Stimulated activated CD4-positive, alpha-beta T cell treated with anti-CD3 and anti-CD28 coated beads, Interleukin-15, amount 100 ng/mL, for 24 hours (primary cell): Measurements from ENCODE around the gene INKA2.

Experiments used
- DNase-seq: peaks from one replicate; pipeline ENCODE4 v3.0.0-alpha.2; 2020

Gene INKA2

DNA sequence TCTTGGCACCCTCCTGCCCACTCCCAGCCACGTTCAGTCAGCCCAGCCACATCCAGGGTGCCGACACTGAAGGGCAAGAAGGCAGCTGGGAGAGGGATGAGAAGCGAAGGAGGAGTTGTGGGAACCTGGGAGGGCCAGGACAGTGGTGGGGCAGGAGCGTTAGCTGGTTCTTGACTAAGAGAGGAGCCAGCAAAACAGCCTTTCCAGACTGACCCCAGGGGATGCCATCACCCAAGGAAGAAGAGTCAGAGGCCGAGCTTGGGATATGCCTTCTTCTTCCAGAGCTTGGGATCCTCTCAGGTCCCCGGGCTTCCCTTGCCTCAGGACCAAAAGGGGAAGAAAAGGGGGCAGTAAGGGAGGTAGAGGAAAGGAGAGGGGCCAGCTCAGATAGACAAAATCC lies 7.2 kb downstream of the INKA2 start:
- no peak for DNase-seq

DNA sequence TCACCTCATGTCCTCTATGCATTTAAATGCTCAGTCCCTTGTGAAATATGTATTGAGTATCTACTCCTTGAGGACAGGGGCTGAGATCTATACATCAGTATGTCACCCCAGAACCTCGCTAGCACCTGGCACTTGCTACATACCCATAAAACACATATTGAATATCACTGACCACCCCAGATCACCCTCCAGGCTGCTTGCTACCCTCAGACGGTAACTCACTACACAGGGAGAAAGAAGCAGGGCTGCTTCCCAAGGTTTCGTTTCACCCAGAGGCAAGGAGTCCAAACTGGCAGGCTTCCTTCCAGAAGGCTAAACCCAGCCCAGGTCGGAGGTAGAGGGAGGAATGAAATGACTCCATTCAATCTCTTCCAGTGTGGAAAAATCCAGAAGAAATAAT lies 8.5 kb downstream of the INKA2 start:
- no peak for DNase-seq

GRCh38 chr1:111729946-111730681 lies 9.1 kb downstream of the INKA2 start:
- no peak for DNase-seq

DNA sequence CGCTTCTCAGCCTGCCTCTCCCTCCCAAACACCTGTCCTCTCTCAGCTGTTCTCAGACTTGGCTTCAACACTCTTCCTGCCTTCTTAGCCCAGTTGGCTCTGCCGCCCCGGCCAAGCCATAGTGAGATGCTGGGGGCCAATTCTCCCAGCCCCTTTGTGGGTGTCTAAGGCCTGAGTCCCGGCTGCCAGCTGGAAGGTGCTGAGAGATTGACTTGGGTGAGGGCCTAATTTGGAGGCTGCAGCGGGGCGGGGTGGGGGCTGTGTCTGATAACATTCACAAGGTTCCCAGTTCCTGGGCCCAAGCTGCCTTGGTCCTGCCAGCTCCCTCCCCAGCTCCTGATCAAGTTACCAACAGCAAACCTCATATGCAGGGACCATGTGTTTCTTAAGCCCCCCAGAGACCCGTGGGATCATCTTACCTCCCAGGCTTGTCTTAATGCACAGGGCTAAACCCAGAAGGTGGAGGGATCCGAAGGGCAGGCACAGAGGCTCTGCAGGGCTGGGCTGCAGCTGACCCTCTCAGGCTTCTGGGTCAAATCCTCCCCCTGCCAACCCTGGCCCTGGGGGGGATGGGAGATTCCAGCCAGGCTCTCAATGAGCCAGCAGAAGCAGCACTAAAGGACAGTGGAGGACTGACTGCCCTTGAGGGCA lies 9.8 kb downstream of the INKA2 start:
- no peak for DNase-seq

DNA sequence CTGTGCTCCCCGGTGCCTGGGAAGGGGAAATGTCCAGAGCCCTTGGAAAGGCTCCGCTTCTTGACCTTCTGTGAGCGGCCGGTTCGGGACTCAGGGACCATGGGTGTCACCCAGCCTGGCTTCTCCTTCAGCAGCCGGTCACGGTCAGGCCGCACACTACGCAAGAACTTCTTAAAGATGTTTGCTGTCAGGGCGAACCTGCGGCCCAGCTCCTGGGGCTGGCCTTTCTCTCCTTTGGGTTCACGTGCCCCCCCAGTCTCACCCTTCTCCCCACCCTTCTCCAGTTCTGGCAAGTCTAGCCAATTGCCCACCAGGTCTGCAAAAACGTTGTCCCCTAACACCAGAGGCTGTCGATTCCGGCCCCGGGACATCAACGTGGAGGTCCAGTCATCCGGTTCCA lies 12.1 kb downstream of the INKA2 start:
- DNase-seq = no peak

DNA sequence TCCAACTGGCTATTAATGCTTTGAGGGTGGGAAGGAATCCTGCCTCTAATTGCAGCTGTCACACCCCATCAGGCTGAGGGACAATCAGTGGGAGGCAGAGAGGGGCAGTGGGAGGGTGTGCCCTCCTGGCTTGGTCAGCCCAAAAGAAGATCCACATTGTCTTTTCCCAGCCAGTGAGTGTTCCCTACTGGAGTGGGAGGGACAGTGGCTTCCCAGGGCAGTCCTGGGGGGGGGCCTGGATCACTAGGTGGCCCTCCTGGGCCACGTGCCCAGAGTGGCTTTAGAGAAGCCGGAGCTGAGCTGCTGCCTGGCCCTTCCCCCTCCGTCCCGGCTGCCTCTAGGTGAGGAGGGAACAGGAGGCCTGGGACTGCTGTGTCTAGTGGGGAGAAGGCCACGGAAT lies 14.0 kb downstream of the INKA2 start:
- DNase-seq = no peak

GRCh38 chr1:111723871-111724270 lies 15.3 kb downstream of the INKA2 start:
- DNase-seq = no peak

GRCh38 chr1:111723091-111723806 lies 15.9 kb downstream of the INKA2 start:
- no peak for DNase-seq

DNA sequence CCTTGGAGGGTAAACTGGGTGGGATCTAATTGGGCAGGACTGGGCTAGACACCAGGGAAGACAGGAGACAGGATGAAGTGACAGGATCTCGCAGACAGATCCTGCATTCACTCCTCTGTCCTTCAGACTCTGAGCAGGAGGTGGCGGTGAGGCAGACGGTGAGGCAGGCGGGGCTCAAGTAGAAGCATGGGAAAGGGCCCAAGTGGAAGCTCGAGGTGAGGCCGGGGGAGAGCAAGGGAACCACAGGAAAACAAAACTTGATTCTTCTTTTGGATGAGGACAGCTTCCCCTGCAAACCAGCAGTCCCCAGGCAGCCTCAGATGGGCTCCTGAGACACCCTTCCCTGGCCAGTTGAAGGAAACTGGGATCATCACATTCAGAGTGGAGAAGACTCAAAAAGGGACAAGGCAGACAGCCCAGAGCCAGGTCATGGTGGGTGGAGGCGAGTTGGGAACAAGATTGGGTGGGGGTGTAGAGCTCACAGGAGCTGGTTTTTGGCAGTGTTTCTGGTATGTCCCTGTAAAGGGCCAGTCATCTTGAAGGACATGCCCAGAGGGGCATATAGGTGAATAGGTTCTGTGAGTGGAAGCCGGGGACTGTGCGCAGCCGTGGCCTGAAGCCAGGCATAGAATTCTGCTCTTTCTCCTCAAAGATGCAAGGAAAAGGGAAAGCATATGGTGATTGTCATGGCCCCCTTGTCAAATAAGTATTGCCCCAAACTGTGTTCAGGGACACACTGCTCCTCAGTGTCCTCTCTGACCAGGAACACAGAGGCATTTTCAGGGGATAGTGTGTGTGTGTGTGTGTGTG lies 18.0 kb downstream of the INKA2 start:
- DNase-seq = no peak

GRCh38 chr1:111720274-111720976 lies 18.8 kb downstream of the INKA2 start:
- no peak for DNase-seq

DNA sequence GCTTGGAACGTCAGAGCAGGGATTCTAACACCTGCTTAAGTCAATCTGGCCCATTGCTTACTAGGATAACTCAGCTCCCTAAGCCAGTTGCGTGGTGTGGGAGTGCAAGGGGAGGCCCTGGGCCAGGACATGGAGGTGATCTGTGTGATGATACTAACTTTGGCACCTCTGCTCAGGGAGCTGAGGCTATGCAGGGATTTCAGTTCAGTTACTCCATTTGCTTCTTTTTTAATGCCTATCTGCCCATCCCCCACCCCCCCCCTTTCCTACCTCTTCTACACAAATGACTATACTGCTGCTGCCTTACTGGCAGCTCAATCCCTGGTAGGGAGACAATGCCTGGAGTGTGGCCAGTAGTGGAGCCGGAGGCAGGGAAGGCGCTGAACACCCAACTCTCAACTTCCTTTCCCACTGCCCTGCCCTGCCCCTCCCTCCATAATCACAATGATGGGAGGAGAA lies 19.5 kb downstream of the INKA2 start:
- DNase-seq = no peak

DNA sequence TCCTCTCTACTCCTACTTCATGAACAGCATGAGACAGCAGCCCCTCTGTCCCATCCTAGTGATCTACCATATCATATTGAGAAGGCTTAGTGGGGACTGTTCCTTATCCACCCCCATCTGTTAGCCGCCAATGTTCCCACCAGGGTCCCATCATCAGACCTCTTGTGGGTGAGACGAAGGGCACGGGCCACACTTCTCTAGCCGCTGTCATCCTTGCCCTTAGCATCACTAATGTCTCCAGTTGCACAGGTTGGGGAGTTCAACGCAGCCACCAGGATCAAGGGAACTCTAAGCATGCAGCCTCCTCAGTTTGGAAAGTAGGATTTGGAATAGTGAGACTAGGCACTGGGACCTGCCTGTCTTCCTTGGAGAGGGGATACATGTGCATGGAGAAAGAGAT lies 20.1 kb downstream of the INKA2 start:
- no peak for DNase-seq

GRCh38 chr1:111717450-111717849 lies 21.7 kb downstream of the INKA2 start:
- DNase-seq = no peak

DNA sequence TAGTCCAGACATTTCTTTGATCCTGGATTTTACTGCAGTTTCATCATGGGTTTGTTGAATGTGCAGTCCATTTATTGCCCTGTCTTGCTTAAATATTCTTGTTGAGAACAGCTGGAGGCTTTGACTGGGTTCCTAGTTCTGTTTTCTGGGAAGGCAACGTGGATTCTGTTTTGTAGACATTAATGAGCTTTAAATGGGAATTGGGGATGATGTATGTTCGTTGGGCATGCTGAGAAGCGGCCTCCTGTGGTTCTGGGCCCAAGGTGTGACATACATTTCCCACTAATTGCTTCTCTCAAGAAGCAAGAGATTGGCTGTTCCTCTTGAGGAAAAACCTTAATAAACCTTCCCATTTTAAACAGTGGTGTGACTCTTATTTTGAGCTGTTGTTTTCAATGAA lies 22.9 kb downstream of the INKA2 start:
- no peak for DNase-seq

GRCh38 chr1:111709986-111710385 lies 29.2 kb downstream of the INKA2 start:
- DNase-seq = no peak

DNA sequence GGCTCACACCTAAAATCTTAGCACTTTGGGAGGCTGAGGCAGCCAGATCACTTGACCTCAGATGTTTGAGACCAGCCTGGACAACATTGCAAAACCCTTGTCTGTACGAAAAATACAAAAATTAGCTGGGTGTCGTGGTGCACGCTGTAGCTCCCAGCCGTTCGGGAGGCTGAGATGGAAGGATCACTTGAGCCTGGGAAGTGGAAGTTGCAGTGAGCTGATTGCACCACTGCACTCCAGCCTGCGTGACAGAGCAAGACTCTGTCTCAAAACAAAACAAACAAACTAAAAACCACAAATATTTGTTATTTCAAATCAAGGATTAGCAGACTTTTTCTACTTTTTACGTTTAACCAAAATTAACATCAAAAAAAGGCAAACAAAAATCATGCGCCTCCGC lies 31.3 kb downstream of the INKA2 start:
- no peak for DNase-seq

GRCh38 chr1:111706921-111707320 lies 32.3 kb downstream of the INKA2 start:
- DNase-seq = no peak

DNA sequence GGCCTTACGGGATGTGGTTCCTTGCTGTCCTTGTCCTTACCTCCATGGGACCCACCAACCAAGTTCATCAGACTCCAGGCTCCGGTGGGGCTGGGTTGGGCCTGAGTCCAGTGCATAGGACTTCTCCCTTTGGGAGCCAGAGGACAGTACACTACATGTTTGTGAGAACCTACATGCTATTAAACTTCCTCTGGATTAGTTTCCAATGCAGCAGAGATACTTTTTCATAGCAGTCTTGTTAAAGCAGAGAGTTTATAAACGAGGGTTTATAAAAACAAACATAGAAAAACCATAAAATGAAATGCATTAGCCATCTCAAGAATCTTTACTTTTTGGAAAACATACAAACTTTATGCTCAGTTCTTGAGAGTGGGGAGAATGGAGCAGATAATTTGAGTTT lies 33.4 kb downstream of the INKA2 start:
- DNase-seq = no peak

GRCh38 chr1:111704776-111705175 lies 34.4 kb downstream of the INKA2 start:
- DNase-seq = no peak

GRCh38 chr1:111704240-111704639 lies 35.0 kb downstream of the INKA2 start:
- no peak for DNase-seq

- DNase-seq = no peak
Observed at GRCh38 chr1:111702504-111703050, 36.6 kb downstream of the INKA2 start.

DNA sequence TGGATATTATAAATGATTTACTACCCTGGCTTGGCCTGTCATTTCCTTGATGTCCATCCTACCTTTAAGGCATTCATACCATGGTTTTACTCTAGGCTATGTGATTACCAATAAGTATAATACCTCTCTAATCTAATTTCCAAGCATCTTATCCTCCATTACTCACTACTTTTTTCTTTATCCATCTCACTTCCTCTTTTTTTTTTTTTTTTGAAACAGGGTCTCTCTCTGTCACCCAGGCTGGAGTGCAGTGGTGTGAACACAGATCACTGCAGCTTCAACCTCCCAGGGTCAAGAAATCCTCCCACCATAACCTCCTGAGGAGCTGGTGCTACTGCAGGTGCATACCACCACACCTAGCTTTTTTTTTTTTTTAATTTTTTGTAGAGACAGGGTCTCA lies 39.9 kb downstream of the INKA2 start:
- DNase-seq = no peak
